Mucosa of stomach (tissue), 1 donor: Measurements from ENCODE around the gene AUTS2.

ENCODE experiments used
- H3K27me3 ChIP-seq: one replicate; pipeline ENCODE4 v1.7.0; 2013; ENCODE audit warnings: mild to moderate bottlenecking, low read length; ENCODE audit not compliant: control insufficient read depth, insufficient read depth
- H3K36me3 ChIP-seq: one replicate; pipeline ENCODE4 v1.7.0; 2013; ENCODE audit warnings: low read length; ENCODE audit not compliant: control insufficient read depth, insufficient read depth
- H3K4me1 ChIP-seq: one replicate; pipeline ENCODE4 v1.7.0; 2013; ENCODE audit warnings: mild to moderate bottlenecking, low read length; ENCODE audit not compliant: control insufficient read depth, insufficient read depth
- H3K4me3 ChIP-seq: one replicate; pipeline ENCODE4 v1.7.0; 2013; ENCODE audit warnings: low read length
- H3K9ac ChIP-seq: one replicate; pipeline ENCODE4 v1.7.0; 2013; ENCODE audit warnings: mild to moderate bottlenecking, low read length, moderate library complexity
- H3K9me3 ChIP-seq: one replicate; pipeline ENCODE4 v1.7.0; 2013; ENCODE audit warnings: mild to moderate bottlenecking, low read length, moderate library complexity; ENCODE audit not compliant: control insufficient read depth
- donor health status: Pancreatic carcinoma.

The AUTS2 gene

GRCh38 chr7:70696201-70696754 lies 1098.0 kb downstream of the AUTS2 start:
- Histone ChIP-seq H3K27me3 (peaks cover 63% of the 10 kb centered on the region), H3K9me3 (no peaks in the 10 kb centered on the region), H3K36me3 (no peaks in the 10 kb centered on the region), H3K9ac (peak overlapping the region; percentile 68), H3K4me1 (peaks cover 13% of the 10 kb centered on the region), H3K4me3 (no peak overlapping the region)

- H3K4me3 ChIP-seq = no peak overlapping the region
Measured at GRCh38 chr7:70698219-70698832, 1100.1 kb downstream of the AUTS2 start.

GRCh38 chr7:70699271-70699670 lies 1101.0 kb downstream of the AUTS2 start:
- H3K27me3 ChIP-seq = peaks cover 79% of the 10 kb centered on the region
- no peaks in the 10 kb centered on the region for H3K9me3 ChIP-seq
- H3K9ac ChIP-seq = no peak overlapping the region
- H3K36me3 ChIP-seq = no peaks in the 10 kb centered on the region
- peaks cover 9% of the 10 kb centered on the region for H3K4me1 ChIP-seq
- no peak overlapping the region for H3K4me3 ChIP-seq

More at GRCh38 chr7:70698219-70698832, 1100.1 kb downstream of the AUTS2 start:
- H3K36me3 ChIP-seq = no peaks in the 10 kb centered on the region
- H3K27me3 ChIP-seq = peaks cover 71% of the 10 kb centered on the region
- peaks cover 11% of the 10 kb centered on the region for H3K4me1 ChIP-seq
- H3K9ac ChIP-seq = no peak overlapping the region
- no peaks in the 10 kb centered on the region for H3K9me3 ChIP-seq

- H3K4me1 ChIP-seq = peaks cover 3% of the 10 kb centered on the region
- no peak overlapping the region for H3K9ac ChIP-seq
- H3K9me3 ChIP-seq = no peaks in the 10 kb centered on the region
- H3K27me3 ChIP-seq = peaks cover 73% of the 10 kb centered on the region
- H3K36me3 ChIP-seq = no peaks in the 10 kb centered on the region
- no peak overlapping the region for H3K4me3 ChIP-seq
Measured at GRCh38 chr7:70700055-70700940, 1102.0 kb downstream of the AUTS2 start.

GRCh38 chr7:70700941-70701425 lies 1102.7 kb downstream of the AUTS2 start:
- Histone ChIP-seq H3K27me3 (peaks cover 73% of the 10 kb centered on the region), H3K4me1 (no peaks in the 10 kb centered on the region), H3K9ac (no peak overlapping the region), H3K4me3 (no peak overlapping the region), H3K9me3 (no peaks in the 10 kb centered on the region), H3K36me3 (no peaks in the 10 kb centered on the region)

GRCh38 chr7:70701477-70701876 lies 1103.2 kb downstream of the AUTS2 start:
- Histone ChIP-seq H3K9ac (no peak overlapping the region), H3K36me3 (no peaks in the 10 kb centered on the region), H3K9me3 (no peaks in the 10 kb centered on the region), H3K4me1 (no peaks in the 10 kb centered on the region), H3K4me3 (no peak overlapping the region), H3K27me3 (peaks cover 73% of the 10 kb centered on the region)

- no peak overlapping the region for H3K9ac ChIP-seq
- H3K4me3 ChIP-seq = no peak overlapping the region
- peaks cover 75% of the 10 kb centered on the region for H3K27me3 ChIP-seq
- H3K36me3 ChIP-seq = no peaks in the 10 kb centered on the region
- H3K4me1 ChIP-seq = no peaks in the 10 kb centered on the region
- H3K9me3 ChIP-seq = no peaks in the 10 kb centered on the region
Measured at GRCh38 chr7:70701991-70702390, 1103.7 kb downstream of the AUTS2 start.

- Histone ChIP-seq H3K27me3 (peaks cover 76% of the 10 kb centered on the region), H3K36me3 (no peaks in the 10 kb centered on the region), H3K4me3 (no peak overlapping the region), H3K9me3 (no peaks in the 10 kb centered on the region), H3K4me1 (no peaks in the 10 kb centered on the region), H3K9ac (no peak overlapping the region)
Measured at GRCh38 chr7:70703785-70704184, 1105.5 kb downstream of the AUTS2 start.

GRCh38 chr7:70704831-70705346 lies 1106.6 kb downstream of the AUTS2 start:
- H3K36me3 ChIP-seq = no peaks in the 10 kb centered on the region
- H3K4me1 ChIP-seq = no peaks in the 10 kb centered on the region
- H3K9ac ChIP-seq = no peak overlapping the region

GRCh38 chr7:70706204-70706603 lies 1107.9 kb downstream of the AUTS2 start:
- no peaks in the 10 kb centered on the region for H3K4me1 ChIP-seq
- peaks cover 77% of the 10 kb centered on the region for H3K27me3 ChIP-seq
- H3K4me3 ChIP-seq = no peak overlapping the region

More at GRCh38 chr7:70704831-70705346, 1106.6 kb downstream of the AUTS2 start:
- no peak overlapping the region for H3K4me3 ChIP-seq
- H3K9me3 ChIP-seq = no peaks in the 10 kb centered on the region
- peaks cover 73% of the 10 kb centered on the region for H3K27me3 ChIP-seq

GRCh38 chr7:70706698-70707097 lies 1108.4 kb downstream of the AUTS2 start:
- no peaks in the 10 kb centered on the region for H3K4me1 ChIP-seq
- no peak overlapping the region for H3K9ac ChIP-seq
- peaks cover 77% of the 10 kb centered on the region for H3K27me3 ChIP-seq
- no peaks in the 10 kb centered on the region for H3K9me3 ChIP-seq
- no peaks in the 10 kb centered on the region for H3K36me3 ChIP-seq
- no peak overlapping the region for H3K4me3 ChIP-seq

More at GRCh38 chr7:70706204-70706603, 1107.9 kb downstream of the AUTS2 start:
- no peak overlapping the region for H3K9ac ChIP-seq
- H3K36me3 ChIP-seq = no peaks in the 10 kb centered on the region
- H3K9me3 ChIP-seq = no peaks in the 10 kb centered on the region

GRCh38 chr7:70707823-70708243 lies 1109.6 kb downstream of the AUTS2 start:
- Histone ChIP-seq H3K4me3 (no peak overlapping the region), H3K27me3 (peaks cover 79% of the 10 kb centered on the region), H3K4me1 (no peaks in the 10 kb centered on the region), H3K9ac (no peak overlapping the region), H3K9me3 (no peaks in the 10 kb centered on the region), H3K36me3 (no peaks in the 10 kb centered on the region)
